ENCODE results near the gene ZFP36L1.

ZFP36L1 gene

GRCh38 chr14:68795597-68796417 lies 2.9 kb upstream of the ZFP36L1 start:
- DNase-seq: peak; percentile 69 to 72

- peak in 1 of 2 donors; percentile 43 for DNase-seq
Measured at GRCh38 chr14:68794851-68795596, 2.2 kb upstream of the ZFP36L1 start.

- peak; percentile 74 to 75 for DNase-seq
Measured at GRCh38 chr14:68794130-68794850, 1.4 kb upstream of the ZFP36L1 start.

GRCh38 chr14:68793734-68794129 lies 865 bp upstream of the ZFP36L1 start:
- no peak for DNase-seq

- DNase-seq: no peak
Measured at GRCh38 chr14:68792678-68792978, 239 bp downstream of the ZFP36L1 start.

GRCh38 chr14:68791902-68792677 lies 777 bp downstream of the ZFP36L1 start:
- no peak for DNase-seq

GRCh38 chr14:68791078-68791901 lies 1.6 kb downstream of the ZFP36L1 start:
- DNase-seq: no peak

GRCh38 chr14:68790644-68791077 lies 2.2 kb downstream of the ZFP36L1 start:
- peak; percentile 52 to 61 for DNase-seq

- DNase-seq: no peak
Measured at GRCh38 chr14:68789821-68790643, 2.8 kb downstream of the ZFP36L1 start.

- peak; percentile 67 to 79 for DNase-seq
Measured at GRCh38 chr14:68788996-68789820, 3.7 kb downstream of the ZFP36L1 start.

GRCh38 chr14:68788275-68788995 lies 4.4 kb downstream of the ZFP36L1 start:
- DNase-seq: no peak

- no peak for DNase-seq
Measured at GRCh38 chr14:68787092-68787992, 5.5 kb downstream of the ZFP36L1 start.

- DNase-seq: no peak
Measured at GRCh38 chr14:68786491-68787091, 6.3 kb downstream of the ZFP36L1 start.

GRCh38 chr14:68785534-68786490 lies 7.1 kb downstream of the ZFP36L1 start:
- DNase-seq: no peak

GRCh38 chr14:68784978-68785533 lies 7.8 kb downstream of the ZFP36L1 start:
- no peak for DNase-seq

GRCh38 chr14:68784226-68784910 lies 8.5 kb downstream of the ZFP36L1 start:
- DNase-seq: no peak
